SK-N-MC (cell line): ENCODE results near the gene PARP12.

Experiments used
- EZH2 ChIP-seq: fragments of 200-600 bp; sonication (generic); IDR thresholded peaks from one replicate; pipeline ENCODE4 v1.6.1; 2017; ENCODE audit warnings: antibody characterized with exemption
- POLR2AphosphoS5 ChIP-seq: IDR thresholded peaks from 2 replicates; pipeline ENCODE4 v1.6.1; 2012; ENCODE audit warnings: mild to moderate bottlenecking, low read depth, low read length, borderline replicate concordance

DNA sequence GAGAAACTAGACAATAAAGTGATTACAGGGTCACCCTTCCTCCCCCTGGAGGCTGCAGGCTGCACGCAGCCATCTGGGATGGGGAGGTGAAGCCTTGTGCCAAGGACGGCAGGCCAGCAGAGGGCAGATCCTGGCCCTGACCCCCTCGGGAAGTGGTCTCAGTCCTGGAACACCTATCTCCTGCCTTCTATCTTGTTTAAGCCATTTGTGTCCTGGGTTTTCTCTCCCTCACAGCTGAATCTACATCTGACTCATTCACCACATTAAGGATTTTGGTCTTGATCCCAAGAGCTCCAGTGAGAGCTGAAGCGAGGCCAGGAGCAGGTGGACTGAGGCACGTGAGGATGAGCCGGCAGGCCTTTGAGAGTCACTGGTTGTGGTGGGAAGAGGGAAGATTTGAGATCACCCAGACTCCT lies 16.4 kb upstream of the PARP12 start:
- TF ChIP-seq EZH2 = no peak
- no peak for TF ChIP-seq POLR2AphosphoS5
